HG03442 (cell line): Measurements from ENCODE around the gene ALKBH1.
"Not testable (repeated sequence)": the region's sequence is repeated elsewhere in the genome, so short reads cannot be mapped to it uniquely, and the experiment has no call there.

Experiments
- ATAC-seq: cut with Tn5 transposase; IDR thresholded peaks from one replicate; pipeline ENCODE4 v1.9.1; 2021; ENCODE audit warnings: mild to moderate bottlenecking, moderate library complexity; ENCODE audit not compliant: unreplicated experiment

ALKBH1 gene

GRCh38 chr14:77707724-77708408 is at the start of gene ALKBH1, which contains the start of gene SLIRP:
Gene ALKBH1 (minus strand): TSS chr14:77708023. CDS start chr14:77708004, 19 bp downstream.
Gene SLIRP (plus strand): TSS chr14:77708103. CDS start chr14:77708112, 9 bp downstream.
- ATAC-seq: peak; percentile 98

GRCh38 chr14:77752799-77753516 is 45.1 kb upstream of the ALKBH1 start:
- ATAC-seq: no peak

- ATAC-seq: no peak
Measured at GRCh38 chr14:77752266-77752665, 44.4 kb upstream of the ALKBH1 start.

- ATAC-seq: not testable (repeated sequence)
Measured at GRCh38 chr14:77747425-77747824, 39.6 kb upstream of the ALKBH1 start.

- ATAC-seq: no peak
Measured at GRCh38 chr14:77746064-77746702, 38.4 kb upstream of the ALKBH1 start.

GRCh38 chr14:77741438-77741837 is 33.6 kb upstream of the ALKBH1 start:
- ATAC-seq: no peak

- ATAC-seq: peak; percentile 95
Measured at GRCh38 chr14:77738559-77739250, 30.9 kb upstream of the ALKBH1 start.

- ATAC-seq: no peak
Measured at GRCh38 chr14:77730976-77731497, 23.2 kb upstream of the ALKBH1 start.

- no peak for ATAC-seq
Measured at GRCh38 chr14:77722301-77722700, 14.5 kb upstream of the ALKBH1 start.

- ATAC-seq: no peak
Measured at GRCh38 chr14:77721437-77721836, 13.6 kb upstream of the ALKBH1 start.

GRCh38 chr14:77717608-77718305 is 9.9 kb upstream of the ALKBH1 start:
- ATAC-seq: no peak

- no peak for ATAC-seq
Measured at GRCh38 chr14:77714926-77715325, 7.1 kb upstream of the ALKBH1 start.

- no peak for ATAC-seq
Measured at GRCh38 chr14:77710364-77710763, 2.5 kb upstream of the ALKBH1 start.

GRCh38 chr14:77709412-77709811 is 1.6 kb upstream of the ALKBH1 start:
- ATAC-seq: no peak

GRCh38 chr14:77708749-77709148 is 926 bp upstream of the ALKBH1 start:
- no peak for ATAC-seq

GRCh38 chr14:77707355-77707723 is 484 bp downstream of the ALKBH1 start:
- ATAC-seq: peak; percentile 21

- no peak for ATAC-seq
Measured at GRCh38 chr14:77691259-77691658, 16.6 kb downstream of the ALKBH1 start.

GRCh38 chr14:77682158-77682553 is 25.7 kb downstream of the ALKBH1 start:
- no peak for ATAC-seq

GRCh38 chr14:77681196-77682157 is 26.3 kb downstream of the ALKBH1 start:
- ATAC-seq: no peak
